Stomach smooth muscle (tissue), 2 donors: ENCODE results near the gene ZFYVE28.

ENCODE experiments used
- H3K27ac ChIP-seq: one replicate; pipeline ENCODE4 v1.7.0; 2013; ENCODE audit warnings: mild to moderate bottlenecking, low read length, inconsistent platforms
- H3K27me3 ChIP-seq, 2 donors: one replicate each; pipeline ENCODE4 v1.7.0; 2013; ENCODE audit warnings: low read length in 2 of 2; ENCODE audit not compliant: insufficient read depth in 2 of 2, control insufficient read depth in 1 of 2
- H3K36me3 ChIP-seq, 2 donors: one replicate each; pipeline ENCODE4 v1.7.0; 2013; ENCODE audit warnings: low read length in 2 of 2; ENCODE audit not compliant: control insufficient read depth in 2 of 2, insufficient read depth in 2 of 2
- H3K4me1 ChIP-seq: one replicate; pipeline ENCODE4 v1.7.0; 2013; ENCODE audit warnings: low read length; ENCODE audit not compliant: control insufficient read depth, insufficient read depth
- H3K4me3 ChIP-seq, 2 donors: one replicate each; pipeline ENCODE4 v1.7.0; 2013; ENCODE audit warnings: low read length in 2 of 2
- H3K9ac ChIP-seq, 2 donors: one replicate each; pipeline ENCODE4 v1.7.0; 2013; ENCODE audit warnings: low read length in 2 of 2, mild to moderate bottlenecking in 1 of 2
- H3K9me3 ChIP-seq, 2 donors: one replicate each; pipeline ENCODE4 v1.7.0; 2013; ENCODE audit warnings: low read length in 2 of 2; ENCODE audit not compliant: control insufficient read depth in 2 of 2
- donor health status: healthy.
- donor health status: Pancreatic carcinoma.

Gene ZFYVE28

DNA sequence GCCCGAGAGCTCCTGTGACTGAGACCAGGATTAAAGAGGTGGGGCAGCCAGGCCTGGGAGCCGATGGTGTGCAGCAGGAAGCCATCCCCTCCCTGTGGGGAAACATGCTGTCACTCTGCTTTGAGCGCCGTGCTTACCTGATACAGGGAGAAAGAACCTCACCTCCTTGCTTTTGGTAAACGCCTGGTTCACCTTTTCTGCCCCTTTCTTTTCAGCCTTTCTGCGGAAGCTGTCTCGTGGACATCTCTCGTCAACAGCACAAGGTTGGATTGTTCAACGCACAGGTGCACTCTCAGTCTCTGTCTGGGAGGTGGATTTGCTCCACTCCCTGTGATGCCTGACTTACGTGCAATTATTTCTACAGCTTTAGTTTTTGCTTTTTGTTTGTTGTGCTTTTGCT is 12.0 kb downstream of the ZFYVE28 start:
- H3K27me3 ChIP-seq = peaks cover 0 to 3% of the 10 kb centered on the region in 2 donors
- no peaks in the 10 kb centered on the region for H3K36me3 ChIP-seq
- H3K4me1 ChIP-seq = peaks cover 17% of the 10 kb centered on the region
- H3K27ac ChIP-seq = no peak overlapping the region
- no peaks in the 10 kb centered on the region for H3K9me3 ChIP-seq
- H3K9ac ChIP-seq = no peak overlapping the region
- no peak overlapping the region for H3K4me3 ChIP-seq

DNA sequence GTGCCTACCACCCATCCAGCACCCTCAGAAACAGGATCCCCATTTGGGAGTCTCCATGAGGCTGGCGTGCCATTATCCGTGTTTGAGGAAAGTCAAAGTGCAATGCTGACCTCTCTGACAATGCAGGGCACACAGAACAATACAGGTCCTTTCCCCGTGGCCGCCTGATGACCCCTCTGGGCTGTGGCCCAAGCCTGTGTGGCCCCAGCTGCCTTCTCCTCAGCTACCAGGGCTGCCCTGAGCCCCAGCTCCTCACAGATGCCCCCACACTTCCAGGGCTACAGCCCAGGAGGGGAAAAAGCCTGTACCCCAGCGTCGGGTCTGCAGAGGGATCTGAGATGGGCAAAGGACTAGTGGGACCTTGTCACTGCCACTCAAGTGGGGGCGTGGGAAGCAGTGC is 15.5 kb downstream of the ZFYVE28 start:
- Histone ChIP-seq H3K27me3 (peaks cover 0 to 6% of the 10 kb centered on the region in 2 donors), H3K4me3 (no peak overlapping the region), H3K36me3 (no peaks in the 10 kb centered on the region), H3K4me1 (peaks cover 17% of the 10 kb centered on the region), H3K27ac (no peak overlapping the region), H3K9ac (no peak overlapping the region), H3K9me3 (no peaks in the 10 kb centered on the region)

DNA sequence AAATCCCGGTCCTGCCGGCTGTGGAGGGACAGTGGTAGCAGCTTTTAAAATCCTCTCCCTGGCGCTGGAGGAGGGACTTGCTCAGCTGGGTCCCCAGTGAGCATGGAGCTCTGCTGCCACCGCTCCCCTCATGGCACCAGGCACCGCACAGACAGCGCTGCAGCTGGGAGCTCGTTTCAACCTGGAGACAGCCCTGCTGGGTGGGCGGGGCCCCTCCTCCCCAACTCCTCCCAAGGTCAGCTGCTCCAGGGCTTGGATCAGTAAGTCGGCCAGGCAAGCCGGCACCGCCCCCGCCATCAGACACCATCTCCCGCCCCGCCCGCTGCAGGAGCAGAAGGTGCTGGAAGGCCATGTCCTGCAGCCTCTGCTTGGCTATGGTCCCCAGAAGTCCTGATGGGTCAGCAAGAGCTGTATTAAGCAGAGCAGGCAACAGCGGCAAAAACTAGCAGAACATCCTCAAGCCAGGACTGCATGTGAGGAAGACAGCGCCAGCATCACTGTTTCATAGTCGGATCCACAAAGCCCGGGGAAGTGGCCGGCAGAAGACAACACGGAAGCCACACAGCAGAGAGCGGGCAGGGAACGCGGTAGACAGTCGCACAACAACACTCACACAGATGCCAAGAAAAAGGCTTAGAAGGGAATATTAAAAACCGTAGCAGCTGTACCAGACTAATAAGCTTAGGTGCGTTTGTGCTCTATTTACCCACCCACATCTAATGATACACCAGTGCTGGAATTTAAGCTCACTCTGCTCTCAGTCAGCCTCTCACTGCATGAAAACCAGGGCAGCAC is 16.2 kb downstream of the ZFYVE28 start:
- Histone ChIP-seq H3K9ac (no peak overlapping the region), H3K27me3 (peaks cover 0 to 6% of the 10 kb centered on the region in 2 donors), H3K27ac (no peak overlapping the region), H3K4me3 (peak overlapping the region; percentile 56 to 68), H3K9me3 (no peaks in the 10 kb centered on the region), H3K4me1 (peaks cover 17% of the 10 kb centered on the region), H3K36me3 (no peaks in the 10 kb centered on the region)

DNA sequence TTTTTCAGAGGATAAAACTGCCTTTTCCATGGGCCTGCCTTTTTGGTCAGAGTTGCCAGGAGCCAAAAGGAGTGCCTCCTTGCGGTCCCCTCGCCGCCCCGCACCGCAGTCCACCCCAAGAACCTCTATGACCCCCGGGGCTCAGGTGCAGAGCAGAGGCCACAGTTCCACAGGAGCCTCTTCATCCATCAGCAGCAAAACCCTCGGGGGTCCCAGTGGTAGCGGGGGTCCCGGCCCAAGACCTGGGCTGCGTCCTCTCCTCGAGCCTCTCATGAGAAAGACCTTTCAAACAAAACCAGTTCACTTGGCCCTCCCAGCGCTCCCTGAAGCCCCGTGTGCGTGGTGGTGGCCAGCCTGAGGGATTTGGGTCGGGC is 16.8 kb downstream of the ZFYVE28 start:
- Histone ChIP-seq H3K9ac (no peak overlapping the region), H3K4me1 (peaks cover 17% of the 10 kb centered on the region), H3K9me3 (no peaks in the 10 kb centered on the region), H3K27me3 (peaks cover 0 to 6% of the 10 kb centered on the region in 2 donors), H3K4me3 (peak overlapping the region; percentile 56 to 68), H3K36me3 (no peaks in the 10 kb centered on the region), H3K27ac (no peak overlapping the region)

DNA sequence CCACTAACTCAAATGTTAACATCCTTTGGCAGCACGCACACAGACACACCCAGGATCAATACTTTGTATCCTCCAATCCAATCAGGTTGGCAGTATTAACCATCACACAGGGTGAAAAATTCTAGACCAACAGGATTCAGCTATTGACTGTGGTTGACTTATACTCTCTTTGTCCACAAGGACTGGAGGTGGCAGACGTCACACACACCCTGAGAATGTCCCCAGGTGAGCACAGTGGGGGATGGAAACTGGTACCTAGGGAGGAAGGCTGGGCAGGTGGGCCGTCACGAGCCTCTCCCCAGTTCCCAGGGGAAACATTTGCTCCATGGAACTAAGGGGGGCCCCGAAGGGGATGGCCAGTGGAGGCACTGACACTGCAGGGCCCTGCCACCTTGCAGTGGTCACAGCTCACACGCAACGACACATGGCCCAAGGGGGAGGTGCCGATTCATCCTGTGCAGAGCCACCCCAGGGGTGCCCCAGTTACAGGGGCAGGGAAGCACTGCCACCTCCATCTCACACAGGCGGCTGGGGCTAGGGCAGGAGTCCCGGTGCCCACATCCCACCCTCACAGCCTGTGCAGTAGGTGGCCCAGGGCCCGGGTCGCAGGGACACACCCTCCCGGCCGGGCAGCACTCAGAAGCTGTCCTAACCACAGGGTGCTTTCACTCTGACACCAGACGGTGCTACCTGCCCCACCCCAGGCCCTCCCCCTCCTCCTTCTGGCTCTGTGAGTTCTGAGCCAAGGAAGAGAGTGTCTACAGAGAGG is 17.4 kb downstream of the ZFYVE28 start:
- Histone ChIP-seq H3K27ac (no peak overlapping the region), H3K4me3 (no peak overlapping the region), H3K27me3 (peaks cover 0 to 6% of the 10 kb centered on the region in 2 donors), H3K4me1 (peaks cover 17% of the 10 kb centered on the region), H3K36me3 (no peaks in the 10 kb centered on the region), H3K9ac (no peak overlapping the region), H3K9me3 (no peaks in the 10 kb centered on the region)

DNA sequence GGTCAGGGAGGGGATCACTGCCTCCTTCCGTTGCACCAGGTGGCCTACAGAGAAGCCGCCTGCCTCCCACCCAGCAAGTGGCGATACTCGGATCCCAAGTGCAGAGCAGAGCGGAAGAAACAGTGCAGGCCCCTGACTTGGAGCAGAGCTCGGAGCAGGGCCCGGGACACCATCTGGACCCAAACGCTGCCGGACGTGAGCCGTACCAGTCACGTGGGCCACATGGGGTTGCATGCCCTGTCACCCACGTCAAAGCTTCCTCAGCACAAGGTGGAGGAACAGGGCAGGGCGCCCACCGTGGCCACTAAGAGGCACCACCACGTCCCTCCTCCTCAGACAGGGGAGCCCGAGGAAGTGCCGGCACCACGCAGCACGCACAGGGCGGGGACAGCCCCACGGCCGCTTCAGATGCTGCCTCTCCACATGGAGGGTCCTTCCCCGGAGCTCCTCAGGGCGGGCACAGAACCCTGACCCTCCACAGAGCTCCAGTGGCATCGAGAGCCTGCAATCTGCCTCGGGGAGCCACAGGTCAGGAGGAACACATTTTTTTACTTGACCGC is 18.7 kb downstream of the ZFYVE28 start:
- peaks cover 0 to 8% of the 10 kb centered on the region in 2 donors for H3K27me3 ChIP-seq
- no peak overlapping the region for H3K27ac ChIP-seq
- no peak overlapping the region for H3K4me3 ChIP-seq

DNA sequence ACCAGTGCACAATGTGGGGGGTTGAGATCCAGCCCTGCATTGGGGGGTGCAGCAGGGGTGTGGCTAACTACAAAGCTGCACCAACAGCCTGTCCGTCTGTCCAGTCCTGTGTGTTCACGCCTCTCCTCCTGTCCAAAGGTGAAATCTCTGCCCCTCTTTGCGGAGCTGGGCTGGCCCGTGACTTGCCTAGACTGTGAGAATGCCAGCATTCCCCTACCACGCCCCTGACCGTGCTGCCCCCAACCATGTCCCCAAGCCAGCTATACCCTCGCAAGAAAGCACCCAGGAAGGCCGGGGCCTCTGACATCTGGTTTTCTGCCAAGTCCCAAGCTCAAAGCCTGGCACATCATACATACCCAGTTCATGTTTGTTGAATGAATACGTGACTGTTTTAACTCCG is 19.2 kb downstream of the ZFYVE28 start:
- H3K4me1 ChIP-seq = peaks cover 17% of the 10 kb centered on the region
- H3K9me3 ChIP-seq = no peaks in the 10 kb centered on the region
- no peak overlapping the region for H3K4me3 ChIP-seq
- H3K36me3 ChIP-seq = no peaks in the 10 kb centered on the region
- H3K27me3 ChIP-seq = peaks cover 0 to 13% of the 10 kb centered on the region in 2 donors
- H3K27ac ChIP-seq = no peak overlapping the region
- no peak overlapping the region for H3K9ac ChIP-seq

More for the DNA sequence above, 18.7 kb downstream of the ZFYVE28 start:
- Histone ChIP-seq H3K9me3 (no peaks in the 10 kb centered on the region), H3K9ac (no peak overlapping the region), H3K4me1 (peaks cover 17% of the 10 kb centered on the region), H3K36me3 (no peaks in the 10 kb centered on the region)

DNA sequence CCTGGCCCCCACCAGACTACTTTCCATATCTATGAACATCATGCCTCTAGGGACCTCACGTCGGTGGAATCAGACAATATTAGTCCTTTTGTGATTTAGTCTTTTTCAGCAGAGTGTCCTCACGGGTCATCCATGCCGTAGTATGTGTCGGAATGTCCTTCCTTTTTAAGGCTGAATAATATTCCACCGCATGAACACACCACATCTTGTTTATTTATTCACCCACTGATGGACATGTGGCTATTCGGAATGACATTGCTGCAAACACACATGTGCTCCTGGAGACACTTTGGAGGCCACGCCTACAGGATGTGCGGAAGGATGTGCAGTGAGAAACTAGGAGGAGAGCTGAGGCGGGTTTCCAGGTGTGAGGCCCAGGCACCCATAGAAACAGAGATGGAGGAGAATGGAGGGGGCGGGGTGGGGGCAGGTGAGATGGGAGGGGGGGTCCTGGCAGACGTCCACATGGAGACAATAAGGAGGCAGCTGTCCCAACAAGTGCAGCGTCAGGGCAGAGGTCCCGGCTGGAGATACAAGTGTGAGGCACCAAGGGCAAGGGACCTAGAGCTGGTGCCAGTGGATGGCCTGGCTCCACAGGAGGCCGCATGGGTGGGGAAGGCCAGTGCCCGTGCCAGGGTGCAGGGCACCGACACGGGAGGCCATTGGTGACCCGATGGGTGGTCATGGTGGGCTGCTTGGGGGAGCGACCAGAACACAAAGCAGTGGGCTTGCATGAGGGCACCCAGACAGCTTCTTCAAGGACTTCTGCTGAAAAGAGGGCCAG is 20.7 kb downstream of the ZFYVE28 start:
- H3K4me3 ChIP-seq = no peak overlapping the region
- no peaks in the 10 kb centered on the region for H3K36me3 ChIP-seq
- H3K4me1 ChIP-seq = peaks cover 15% of the 10 kb centered on the region
- H3K27ac ChIP-seq = no peak overlapping the region
- H3K9me3 ChIP-seq = no peaks in the 10 kb centered on the region
- H3K9ac ChIP-seq = no peak overlapping the region
- H3K27me3 ChIP-seq = peaks cover 3 to 15% of the 10 kb centered on the region in 2 donors

DNA sequence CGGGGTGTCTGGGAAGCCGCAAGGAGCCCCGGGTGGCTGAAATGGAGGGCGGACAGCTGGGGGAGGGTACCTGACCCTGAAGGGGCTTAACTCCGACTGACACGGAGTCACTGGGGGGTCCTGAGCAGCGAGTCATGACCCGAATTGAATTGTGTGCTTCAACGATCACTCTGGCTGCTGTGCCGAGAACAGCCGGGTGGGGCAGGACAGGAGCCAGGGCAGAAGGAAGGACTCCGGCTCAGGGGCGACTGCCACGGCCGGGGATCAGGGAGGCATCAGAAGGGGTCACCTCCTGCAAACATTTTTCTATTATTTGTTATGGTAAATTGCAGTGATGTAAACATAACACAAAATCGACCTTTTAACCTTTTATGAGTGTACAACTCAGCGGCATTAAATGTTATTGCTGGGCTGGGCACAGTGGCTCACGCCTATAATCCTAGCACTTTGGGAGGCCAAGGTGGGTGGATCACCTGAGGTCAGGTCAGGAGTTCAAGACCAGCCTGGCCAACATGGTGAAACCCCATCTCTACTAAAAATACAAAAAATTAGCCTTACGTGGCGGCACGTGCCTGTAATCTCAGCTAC is 21.6 kb downstream of the ZFYVE28 start:
- H3K27ac ChIP-seq = no peak overlapping the region
- no peaks in the 10 kb centered on the region for H3K9me3 ChIP-seq
- peaks cover 3 to 13% of the 10 kb centered on the region in 2 donors for H3K27me3 ChIP-seq
- peaks cover 6% of the 10 kb centered on the region for H3K4me1 ChIP-seq
- H3K4me3 ChIP-seq = no peak overlapping the region
- H3K36me3 ChIP-seq = no peaks in the 10 kb centered on the region
- H3K9ac ChIP-seq = no peak overlapping the region

DNA sequence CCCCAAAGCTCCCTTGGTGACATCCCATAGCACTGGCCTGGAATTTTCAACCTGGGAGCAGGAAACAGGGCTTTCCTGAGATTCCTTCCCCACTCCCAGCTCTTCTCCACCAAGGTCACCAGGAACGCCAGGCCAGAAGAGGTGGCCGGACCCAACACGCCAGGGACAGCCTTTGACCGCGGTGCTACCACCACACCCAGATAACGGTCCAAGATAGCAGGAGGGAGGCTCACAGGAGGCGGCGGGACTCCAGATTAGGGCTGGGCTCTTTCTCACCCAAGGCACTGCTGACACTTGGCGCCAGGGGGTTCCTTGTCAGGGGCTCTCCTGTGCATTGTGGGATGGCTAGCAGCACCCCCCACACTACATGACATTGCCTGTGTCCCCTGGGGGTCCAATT is 22.9 kb downstream of the ZFYVE28 start:
- H3K27ac ChIP-seq = no peak overlapping the region
- H3K4me3 ChIP-seq = no peak overlapping the region
- no peak overlapping the region for H3K9ac ChIP-seq
- H3K36me3 ChIP-seq = no peaks in the 10 kb centered on the region
- H3K4me1 ChIP-seq = peaks cover 2% of the 10 kb centered on the region
- no peaks in the 10 kb centered on the region for H3K9me3 ChIP-seq
- peaks cover 3 to 13% of the 10 kb centered on the region in 2 donors for H3K27me3 ChIP-seq
